Spleen (tissue), 11 donors: ENCODE measurements around the gene ABCG5. TPM values are rescaled to one million over a fixed set of nuclear protein-coding genes. Genes with fewer than 3 reads are reported as not detected.

Source experiments
- DNase-seq: peaks from one replicate; pipeline ENCODE4 v3.0.0-alpha.2; 2020
- H3K27ac ChIP-seq, 8 donors: fragments of 200-600 bp; sonication (generic) in 7 of 8; 1 replicate in 4 of 8; 2 replicates in 4 of 8; pipeline versions ENCODE4 v1.5.0 to v1.8.0; 2016 to 2021; ENCODE audit warnings: inconsistent platforms in 4 of 8, mild to moderate bottlenecking in 4 of 8, moderate library complexity in 1 of 8
- H3K27me3 ChIP-seq, 7 donors: fragments of 200-600 bp; sonication (generic) in 6 of 7; replicated peaks in 1 of 7; 1 replicate in 4 of 7; 2 replicates in 3 of 7; pipeline versions ENCODE4 v1.5.0 to v1.8.0; 2016 to 2021; ENCODE audit warnings: inconsistent platforms in 3 of 7, mild to moderate bottlenecking in 1 of 7
- H3K36me3 ChIP-seq, 6 donors: fragments of 200-600 bp; sonication (generic) in 5 of 6; 1 replicate in 4 of 6; 2 replicates in 2 of 6; pipeline versions ENCODE4 v1.5.0 to v1.8.0; 2016 to 2021; ENCODE audit warnings: inconsistent platforms in 2 of 6
- H3K4me1 ChIP-seq, 6 donors: fragments of 200-600 bp; sonication (generic) in 5 of 6; 1 replicate in 3 of 6; 2 replicates in 3 of 6; pipeline versions ENCODE4 v1.5.0 to v1.8.0; 2016 to 2021; ENCODE audit warnings: inconsistent platforms in 3 of 6
- H3K4me3 ChIP-seq, 8 donors: fragments of 200-600 bp; sonication (generic) in 7 of 8; 1 replicate in 4 of 8; 2 replicates in 4 of 8; pipeline versions ENCODE4 v1.5.0 to v1.8.0; 2016 to 2021; ENCODE audit warnings: inconsistent platforms in 4 of 8, mild to moderate bottlenecking in 4 of 8, moderate library complexity in 2 of 8
- H3K9me3 ChIP-seq, 8 donors: fragments of 200-600 bp; sonication (generic) in 7 of 8; 1 replicate in 4 of 8; 2 replicates in 4 of 8; pipeline versions ENCODE4 v1.5.0 to v1.8.0; 2016 to 2021; ENCODE audit warnings: inconsistent platforms in 4 of 8
- POLR2A ChIP-seq, 3 donors: fragments of 450-650 bp; IDR thresholded peaks; one replicate each; pipeline ENCODE4 v1.5.1; 2017; ENCODE audit warnings: antibody characterized with exemption in 3 of 3, mild to moderate bottlenecking in 1 of 3
- POLR2AphosphoS5 ChIP-seq, 3 donors: sonication (generic); formaldehyde crosslinking; IDR thresholded peaks; one replicate each; pipeline ENCODE4 v1.5.1; 2017; ENCODE audit warnings: antibody characterized with exemption in 3 of 3
- WGBS, 5 donors: extraction: QIAGEN DNeasy Blood & Tissue Kit in 3 of 5; methylation state at CpG; one replicate each; pipeline versions ENCODE4 v1.1.5 to v1.1.7; 2013 to 2018; 5-methylcytosine and 5-hydroxymethylcytosine counted together
- intact Hi-C: fragments of 100-400 bp; cut with DNase I; formaldehyde crosslinking; loops from one replicate; pipeline ENCODE4 v1.15.0; 2023; ENCODE audit warnings: low total_unique reads
- polyA plus RNA-seq, 3 donors: library from polyadenylated mRNA; stranded (reverse); fragments of 200-250 nt; gene quantifications; one replicate each; pipeline ENCODE4 v1.2.1, GENCODE V29; 2013
- total RNA-seq, 7 donors: library from RNA; depleted of rRNA in 3 of 7; stranded (reverse); fragments of >200 nt in 3 of 7; fragmentation: NEBNext Ultra II Directional in 4 of 7; extraction: Animal tissue kit (Norgen Biotek cat#: 25700) in 4 of 7; gene quantifications; one replicate each; pipeline versions ENCODE4 v1.1.0 to v1.2.1, GENCODE V29; 2016 to 2021
- TF ChIP-seq, protein P1 (sequence below), 11 experiments: fragments of 200-600 bp in 7 of 11; fragments of 450-650 bp in 4 of 11; sonication (generic) in 4 of 11; IDR thresholded peaks in 8 of 11; conservative IDR thresholded peaks in 3 of 11; 1 replicate in 7 of 11; 2 replicates in 4 of 11; pipeline versions ENCODE4 v1.4.0 to v1.8.0; 2016 to 2021; ENCODE audit warnings: antibody characterized with exemption in 11 of 11, inconsistent platforms in 4 of 11, mild to moderate bottlenecking in 1 of 11
- donor health status: healthy with polysubstance abuse.
- donor health status: DM: no; HTN: no; CAD: no; lungs with moderate emphysema.
- donor health status: DM: no; HTN: no; CAD: no.
- donor health status: Bipolar disorder and iron deficiency.
- donor health status: healthy.
- donor health status: DM: no; HTN: no; CAD: no.
- donor health status: DM: yes; HTN: yes; CAD: no.

Gene ABCG5
- total and polyA plus RNA-seq, 10 donors, result 0.05 to 0.37 (median 0.25) TPM; not detected in 6

DNA sequence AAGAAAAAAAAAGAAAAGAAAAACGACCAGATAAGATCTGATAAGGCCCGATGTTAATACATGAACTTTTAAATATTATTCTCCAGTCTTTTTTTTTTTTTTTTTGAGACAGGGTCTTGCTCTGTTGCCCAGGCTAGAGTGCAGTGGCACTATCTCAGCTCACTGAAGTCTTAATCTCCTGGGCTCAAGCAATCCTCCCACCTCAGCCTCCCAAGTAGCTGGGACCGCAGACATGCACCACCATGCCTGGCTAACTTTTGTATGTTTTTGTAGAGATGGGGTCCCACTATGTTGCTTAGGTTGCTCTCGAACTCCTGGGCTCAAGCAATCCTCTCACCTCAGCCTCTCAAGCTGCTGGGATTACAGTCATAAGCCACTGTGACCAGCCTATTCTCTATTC, 1.6 kb downstream of the ABCG5 start:
- TF ChIP-seq POLR2AphosphoS5 (IDR thresholded peaks at IDR 0.05) (no peak), POLR2A (IDR thresholded peaks at IDR 0.05) (no peak)
- TF ChIP-seq, protein P1, sequence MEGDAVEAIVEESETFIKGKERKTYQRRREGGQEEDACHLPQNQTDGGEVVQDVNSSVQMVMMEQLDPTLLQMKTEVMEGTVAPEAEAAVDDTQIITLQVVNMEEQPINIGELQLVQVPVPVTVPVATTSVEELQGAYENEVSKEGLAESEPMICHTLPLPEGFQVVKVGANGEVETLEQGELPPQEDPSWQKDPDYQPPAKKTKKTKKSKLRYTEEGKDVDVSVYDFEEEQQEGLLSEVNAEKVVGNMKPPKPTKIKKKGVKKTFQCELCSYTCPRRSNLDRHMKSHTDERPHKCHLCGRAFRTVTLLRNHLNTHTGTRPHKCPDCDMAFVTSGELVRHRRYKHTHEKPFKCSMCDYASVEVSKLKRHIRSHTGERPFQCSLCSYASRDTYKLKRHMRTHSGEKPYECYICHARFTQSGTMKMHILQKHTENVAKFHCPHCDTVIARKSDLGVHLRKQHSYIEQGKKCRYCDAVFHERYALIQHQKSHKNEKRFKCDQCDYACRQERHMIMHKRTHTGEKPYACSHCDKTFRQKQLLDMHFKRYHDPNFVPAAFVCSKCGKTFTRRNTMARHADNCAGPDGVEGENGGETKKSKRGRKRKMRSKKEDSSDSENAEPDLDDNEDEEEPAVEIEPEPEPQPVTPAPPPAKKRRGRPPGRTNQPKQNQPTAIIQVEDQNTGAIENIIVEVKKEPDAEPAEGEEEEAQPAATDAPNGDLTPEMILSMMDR (IDR thresholded peaks at IDR 0.05 in 8 of 11, conservative IDR thresholded peaks at IDR 0.05 in 3 of 11), result no peak

GRCh38 chr2:43832457-43832856, 6.2 kb downstream of the ABCG5 start:
- no peak for DNase-seq
- no peak for TF ChIP-seq POLR2AphosphoS5 (IDR thresholded peaks at IDR 0.05)
- TF ChIP-seq, protein P1 (IDR thresholded peaks at IDR 0.05 in 8 of 11, conservative IDR thresholded peaks at IDR 0.05 in 3 of 11), result no peak
- no peak for TF ChIP-seq POLR2A (IDR thresholded peaks at IDR 0.05)
- H3K36me3 ChIP-seq, result no peaks in the 10 kb centered on the region
- H3K27me3 ChIP-seq, result peaks cover 0 to 64% (median 11%) of the 10 kb centered on the region in 7 donors
- peaks cover 0 to 24% (median 6%) of the 10 kb centered on the region in 6 donors for H3K4me1 ChIP-seq
- no peak overlapping the region for H3K27ac ChIP-seq
- H3K9me3 ChIP-seq, result no peaks in the 10 kb centered on the region
- intact Hi-C loops, result no loop called here
- no peak overlapping the region for H3K4me3 ChIP-seq
- 45 to 67% (median 59%) methylated on average over 3 of the region's 3 CpGs for WGBS, 5 donors

More for the DNA sequence above, 1.6 kb downstream of the ABCG5 start:
- no peak overlapping the region for H3K27ac ChIP-seq
- H3K36me3 ChIP-seq, result no peaks in the 10 kb centered on the region
- no peaks in the 10 kb centered on the region for H3K9me3 ChIP-seq
- H3K27me3 ChIP-seq, result peaks cover 0 to 23% (median under 1%) of the 10 kb centered on the region in 7 donors
- 74 to 85% (median 84%) methylated on average over 4 of the region's 4 CpGs for WGBS, 5 donors
- no peak for DNase-seq
- no peak overlapping the region for H3K4me3 ChIP-seq
- intact Hi-C loops, result no loop called here
- H3K4me1 ChIP-seq, result peaks cover 0 to 3% (median under 1%) of the 10 kb centered on the region in 6 donors

- no peak for DNase-seq
- peaks cover 0 to 62% (median 11%) of the 10 kb centered on the region in 7 donors for H3K27me3 ChIP-seq
- no peak for TF ChIP-seq POLR2AphosphoS5 (IDR thresholded peaks at IDR 0.05)
- TF ChIP-seq, protein P1 (IDR thresholded peaks at IDR 0.05 in 8 of 11, conservative IDR thresholded peaks at IDR 0.05 in 3 of 11), result no peak
- TF ChIP-seq POLR2A (IDR thresholded peaks at IDR 0.05), result no peak
- H3K4me3 ChIP-seq, result peak overlapping the region in 5 of 8 donors; percentile 9 to 55 (median 12)
- peaks cover 0 to 24% (median 6%) of the 10 kb centered on the region in 6 donors for H3K4me1 ChIP-seq
- H3K36me3 ChIP-seq, result no peaks in the 10 kb centered on the region
- H3K9me3 ChIP-seq, result no peaks in the 10 kb centered on the region
- no peak overlapping the region for H3K27ac ChIP-seq
- 11 to 24% (median 11%) methylated on average over 20 to 54 of the region's 54 CpGs for WGBS, 5 donors
- intact Hi-C loops, result no loop called here
Measured at GRCh38 chr2:43831543-43832294, 6.9 kb downstream of the ABCG5 start.
